GM21619 (cell line): Measurements from ENCODE around the gene EMP1.

ENCODE experiments used
- ATAC-seq: cut with Tn5 transposase; IDR thresholded peaks from one replicate; pipeline ENCODE4 v1.9.1; 2021; ENCODE audit not compliant: unreplicated experiment

Gene EMP1

DNA sequence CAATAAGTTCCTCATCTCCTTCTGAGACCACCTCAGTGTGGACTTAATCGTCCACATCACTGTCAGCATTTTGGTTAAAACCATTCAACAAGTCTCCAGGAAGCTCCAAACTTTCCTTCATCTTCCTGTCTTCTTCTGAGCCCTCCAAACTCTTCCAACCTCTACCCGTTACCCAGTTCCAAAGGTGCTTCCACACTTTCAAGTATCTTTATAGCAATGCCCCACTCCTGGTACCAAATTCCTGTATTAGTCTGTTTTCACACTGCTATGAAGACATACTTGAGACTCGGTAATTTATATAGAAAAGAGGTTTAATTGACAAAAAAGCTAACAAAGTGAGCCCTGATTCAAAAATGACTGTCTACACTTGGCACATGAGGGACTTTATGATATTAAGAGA lies 22.8 kb downstream of the EMP1 start:
- ATAC-seq, result no peak

GRCh38 chr12:13220838-13221237 lies 24.3 kb downstream of the EMP1 start:
- no peak for ATAC-seq

DNA sequence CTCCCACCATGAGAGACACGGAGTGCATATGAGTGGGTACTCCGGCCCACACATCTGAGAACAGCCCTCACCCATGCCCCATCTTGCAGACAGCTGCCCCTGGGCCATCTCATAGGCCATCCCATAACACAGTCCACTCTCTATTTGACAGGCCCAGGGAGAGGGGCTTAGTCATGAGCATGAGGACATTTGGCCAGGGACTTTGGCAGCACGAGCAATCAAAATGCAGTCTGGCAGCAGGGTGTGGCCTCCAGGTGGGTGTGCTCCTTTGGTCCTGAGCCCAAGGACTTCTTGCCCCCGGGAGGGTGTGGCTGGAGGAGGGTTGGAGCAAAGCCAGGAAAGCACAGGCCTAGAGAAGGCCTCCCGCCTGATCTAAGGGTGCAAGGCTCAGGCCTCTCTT lies 25.6 kb downstream of the EMP1 start:
- ATAC-seq, result no peak

DNA sequence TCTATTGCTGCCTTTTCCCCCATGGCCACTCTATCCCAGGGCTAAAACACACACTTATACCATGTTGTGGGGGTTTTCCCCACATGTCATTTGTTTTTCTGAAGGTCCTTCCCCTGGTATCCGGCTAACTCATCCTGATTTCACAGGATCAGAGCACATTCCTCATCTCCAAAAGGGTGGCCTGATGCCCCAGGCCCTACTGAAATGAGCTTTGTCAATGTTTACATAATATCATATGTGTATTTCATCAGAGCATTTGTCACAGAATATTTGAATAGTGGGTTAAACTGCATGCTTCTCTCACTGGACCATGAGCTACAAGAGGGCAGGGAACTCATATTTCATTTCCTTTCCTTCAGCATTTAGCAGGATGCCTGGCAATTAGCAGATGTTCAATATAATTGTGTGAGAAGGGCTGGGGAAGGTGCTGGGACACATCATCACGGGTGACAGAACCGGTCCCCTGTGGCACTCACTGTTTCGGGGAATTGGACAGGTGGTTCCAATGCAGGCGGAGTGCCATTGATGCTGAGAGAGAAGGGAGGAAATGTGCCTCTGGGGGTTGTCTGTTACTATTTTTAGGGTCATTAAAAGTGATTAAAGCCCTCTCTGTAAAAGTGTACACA lies 26.8 kb downstream of the EMP1 start:
- no peak for ATAC-seq

DNA sequence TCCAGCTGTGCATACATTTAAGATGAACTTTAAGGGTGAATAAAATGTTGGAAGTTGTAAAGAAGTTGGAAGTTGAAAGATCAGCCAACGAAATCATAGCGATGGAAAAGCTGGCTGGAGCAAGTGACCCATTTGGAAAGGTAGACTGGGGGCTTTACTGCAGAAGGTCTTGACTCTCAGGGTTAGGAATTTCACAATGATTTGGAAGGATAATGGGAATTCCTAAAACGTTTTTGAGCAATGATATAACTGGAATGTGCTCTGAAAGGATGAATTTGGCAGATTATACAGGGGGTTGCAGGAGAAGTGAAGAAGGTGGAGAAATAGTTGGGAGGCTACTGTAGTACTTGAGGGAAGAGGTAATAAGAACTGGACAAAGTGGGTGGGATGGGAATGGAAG lies 27.4 kb downstream of the EMP1 start:
- ATAC-seq, result no peak

DNA sequence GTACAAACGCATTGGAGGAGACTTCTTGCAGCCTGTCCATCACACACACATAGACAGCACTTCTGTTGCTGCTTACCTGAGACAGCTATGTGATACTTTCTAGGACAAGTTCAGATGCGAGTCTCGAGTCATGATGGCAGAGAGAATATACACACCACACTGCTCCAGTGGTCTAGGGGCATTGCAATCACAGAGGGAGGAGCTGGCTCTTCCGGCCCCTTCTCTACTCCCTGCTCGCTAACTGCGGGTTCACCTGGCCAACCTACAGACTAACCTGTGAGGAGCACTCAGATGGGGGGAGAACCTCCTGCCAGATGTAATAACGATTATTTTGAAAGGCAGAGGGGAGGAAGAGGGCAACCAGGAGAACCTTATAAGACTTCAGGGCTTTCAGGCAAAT lies 30.7 kb downstream of the EMP1 start:
- no peak for ATAC-seq

GRCh38 chr12:13228579-13228978 lies 32.1 kb downstream of the EMP1 start:
- no peak for ATAC-seq

DNA sequence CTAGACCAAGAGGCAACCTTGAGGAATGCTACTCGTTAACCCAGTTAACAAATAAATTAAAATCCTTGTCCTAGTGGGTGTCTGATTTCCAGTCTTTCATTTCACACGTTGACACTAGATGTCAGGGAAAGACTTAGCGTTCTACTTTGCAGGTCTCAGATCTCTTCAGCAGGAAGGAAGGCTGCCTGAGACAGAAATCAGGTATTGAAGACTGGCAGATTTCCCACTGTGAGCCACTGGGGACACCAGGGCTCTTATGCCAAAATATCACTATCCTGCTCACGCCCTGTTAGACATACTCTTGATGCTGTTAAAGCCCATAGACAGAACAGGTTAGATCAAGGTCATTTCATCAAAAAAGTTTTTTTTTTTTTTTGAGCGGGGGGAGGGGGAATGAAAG lies 33.0 kb downstream of the EMP1 start:
- no peak for ATAC-seq

GRCh38 chr12:13230500-13230899 lies 34.0 kb downstream of the EMP1 start:
- no peak for ATAC-seq

- peak; percentile 80 for ATAC-seq
Observed at GRCh38 chr12:13233830-13234641, 37.5 kb downstream of the EMP1 start.

DNA sequence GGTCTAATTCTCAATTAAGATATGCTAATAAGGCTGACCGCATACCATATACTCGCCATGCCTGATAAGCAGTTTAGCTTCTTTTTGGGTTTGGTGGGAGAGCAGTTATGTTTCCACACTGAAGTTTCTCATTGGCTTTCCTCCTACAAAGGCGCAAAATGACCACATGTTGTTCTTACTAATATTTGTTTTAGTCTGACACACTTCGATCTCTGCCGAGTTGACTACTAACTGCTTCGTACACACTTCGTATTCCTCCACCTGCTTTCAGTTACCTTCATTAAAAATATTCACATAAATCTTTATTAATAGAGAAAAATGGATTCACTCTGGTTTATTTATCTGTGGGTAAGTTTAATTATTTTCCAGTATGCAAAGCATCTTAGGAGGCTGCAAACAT lies 41.7 kb downstream of the EMP1 start:
- no peak for ATAC-seq

DNA sequence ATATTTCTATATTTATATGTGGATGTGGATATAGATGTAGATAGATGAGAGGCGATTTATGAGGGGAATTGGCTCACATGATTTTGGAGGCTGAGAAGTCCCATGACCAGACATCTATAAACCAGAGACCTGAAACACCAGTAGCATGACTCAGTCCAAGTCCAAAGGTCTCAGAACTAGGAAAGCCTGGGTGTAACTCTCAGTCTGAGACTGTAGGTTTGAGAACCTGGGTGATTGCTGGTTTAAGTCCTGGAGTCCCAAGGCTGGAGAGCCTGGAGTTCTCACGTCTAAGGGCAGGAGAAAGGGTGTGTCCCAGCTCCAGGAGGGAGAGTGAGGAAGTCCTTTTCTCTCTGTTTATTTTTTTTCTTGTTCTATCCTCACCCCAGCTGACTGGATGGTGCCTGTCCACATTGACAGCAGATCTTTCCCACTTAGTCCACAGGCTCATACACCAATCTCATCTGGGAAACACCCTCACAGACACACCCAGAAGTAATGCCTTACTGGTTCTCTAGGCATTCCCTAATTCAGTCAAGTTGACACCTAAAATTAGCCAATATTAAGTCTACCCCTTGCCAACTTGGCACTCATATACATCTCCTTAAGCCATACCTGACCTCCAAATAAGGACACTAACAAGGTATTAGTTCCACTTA lies 45.4 kb downstream of the EMP1 start:
- no peak for ATAC-seq

DNA sequence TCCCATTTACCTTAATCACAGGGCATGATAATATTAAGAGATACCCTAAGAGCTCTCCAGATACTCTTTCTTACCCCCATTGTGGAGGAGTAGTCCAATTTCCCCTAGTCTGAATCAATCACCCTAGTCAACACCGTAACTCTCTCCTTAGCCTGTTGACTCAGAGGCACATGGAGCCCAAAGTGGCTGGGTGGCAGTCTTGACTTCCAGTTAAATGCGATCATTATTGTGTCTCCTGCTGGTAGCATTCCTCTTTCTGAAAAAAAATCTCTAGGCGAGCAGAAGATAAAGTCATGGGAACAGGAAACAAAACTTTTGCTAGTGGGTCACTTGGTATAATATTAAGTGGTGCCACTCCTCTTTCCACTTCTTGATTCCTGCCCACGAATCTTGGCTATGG lies 46.4 kb downstream of the EMP1 start:
- no peak for ATAC-seq

DNA sequence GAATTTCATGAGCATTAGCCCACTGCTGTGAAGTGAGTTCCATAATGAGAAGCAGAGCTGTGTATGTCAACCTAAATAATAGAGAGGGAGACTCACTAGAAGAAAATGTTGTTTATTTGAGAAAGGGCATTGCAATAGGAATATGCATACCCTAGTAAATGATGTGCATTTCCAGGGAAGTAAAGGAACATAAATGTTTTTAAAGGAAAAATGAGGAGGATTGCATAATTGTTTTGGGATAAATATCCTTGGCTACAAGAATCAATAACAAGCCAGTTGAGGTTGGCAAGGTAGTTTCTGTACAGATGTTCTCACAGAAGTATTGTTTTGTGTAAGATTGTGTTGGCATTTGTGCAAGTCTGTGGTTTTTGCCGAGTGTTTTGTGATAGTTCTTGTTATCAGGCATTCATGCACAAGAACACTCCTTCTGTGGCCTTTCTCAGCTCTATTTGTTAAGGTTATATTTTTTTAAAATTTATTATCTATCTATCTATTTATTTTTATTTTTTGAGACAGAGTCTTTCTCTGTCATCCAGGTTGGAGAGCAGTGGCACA lies 47.1 kb downstream of the EMP1 start:
- no peak for ATAC-seq

DNA sequence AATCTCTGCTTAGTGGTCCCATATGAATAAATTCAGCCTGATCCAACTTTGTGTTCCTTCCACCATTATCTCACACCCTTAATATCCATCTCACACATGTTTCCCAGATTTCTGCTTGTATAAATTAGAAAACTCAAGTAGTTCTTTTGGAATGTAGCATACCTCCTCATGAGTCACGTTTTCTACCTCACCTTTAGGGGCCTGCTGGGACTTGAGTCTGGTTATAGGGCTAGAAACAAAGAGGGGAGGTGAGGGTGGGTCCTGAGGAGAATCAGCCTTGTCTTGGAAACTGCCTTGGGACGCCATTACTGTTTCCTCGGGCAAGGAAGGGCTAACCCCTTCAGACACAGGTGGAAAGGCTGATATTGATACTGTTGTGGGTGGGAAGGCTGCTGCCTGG lies 51.1 kb downstream of the EMP1 start:
- no peak for ATAC-seq

DNA sequence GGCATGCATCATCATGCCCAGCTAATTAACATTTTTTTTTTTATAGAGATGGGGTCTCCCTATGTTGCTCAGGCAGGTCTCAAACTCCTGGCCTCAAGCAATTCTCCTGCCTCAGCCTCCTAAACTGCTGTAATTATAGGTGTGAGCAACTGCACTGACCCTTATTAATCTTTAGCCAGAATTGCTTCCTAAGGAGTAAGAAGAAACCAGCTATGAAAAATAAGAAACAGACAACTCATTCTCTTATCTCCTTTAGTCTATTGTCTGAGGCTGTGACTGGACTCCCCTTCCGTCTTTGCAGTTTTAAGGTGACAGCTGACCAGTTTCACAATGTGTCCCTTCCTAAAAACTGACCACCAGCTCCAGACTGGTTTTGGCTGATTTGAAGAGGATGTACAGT lies 52.4 kb downstream of the EMP1 start:
- ATAC-seq, result no peak

- no peak for ATAC-seq
Observed at GRCh38 chr12:13250416-13250815, 53.9 kb downstream of the EMP1 start.

GRCh38 chr12:13251521-13251920 lies 55.0 kb downstream of the EMP1 start:
- no peak for ATAC-seq

DNA sequence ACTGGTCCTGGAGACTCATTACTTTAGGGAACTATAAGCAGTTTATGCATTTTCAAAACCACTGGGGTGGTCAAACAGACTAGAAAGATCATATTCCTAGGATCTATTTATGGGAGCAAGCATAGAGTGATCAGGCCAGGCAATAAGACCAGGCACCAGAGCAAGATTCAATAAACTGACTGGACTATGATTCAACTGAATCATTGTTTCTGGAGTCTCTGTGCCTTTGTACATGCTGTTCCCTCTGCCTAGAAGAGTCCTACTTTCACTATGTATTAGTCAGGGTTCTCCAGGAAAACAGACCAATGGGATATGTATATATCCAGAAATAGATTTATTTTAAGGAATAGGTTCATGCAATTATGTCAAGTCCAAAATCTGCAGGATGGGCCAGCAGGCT lies 55.5 kb downstream of the EMP1 start:
- no peak for ATAC-seq

DNA sequence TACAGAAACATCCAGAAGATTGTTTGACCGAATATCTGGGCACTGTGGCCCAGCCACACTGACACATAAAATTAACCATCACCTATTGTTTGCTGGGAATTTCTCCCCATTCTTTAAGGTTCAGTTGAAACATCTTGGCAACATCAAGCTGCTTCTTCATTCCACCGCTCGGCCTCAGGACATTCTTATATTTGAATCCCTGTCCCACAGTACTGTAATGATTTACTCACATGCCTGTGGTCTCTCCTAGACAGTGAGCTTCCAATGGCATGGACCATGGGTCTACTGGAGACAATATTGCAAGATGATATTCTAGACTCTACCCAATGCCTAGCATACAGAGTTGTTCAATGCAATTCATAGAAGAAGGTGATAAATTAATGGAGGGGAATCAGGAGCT lies 56.1 kb downstream of the EMP1 start:
- no peak for ATAC-seq

- ATAC-seq, result no peak
Observed at GRCh38 chr12:13253966-13254760, 57.6 kb downstream of the EMP1 start.
